ENCODE measurements around the gene MGARP. TPM values are rescaled to one million over a fixed set of nuclear protein-coding genes. Genes with fewer than 3 reads are reported as not detected.

The MGARP gene
- total RNA-seq, 1 donor from 2014 or later = 0.45 TPM

- TF ChIP-seq EZH2 (IDR thresholded peaks at IDR 0.05; ENCODE audit: insufficient read depth, low read length) (no peak), CTCF (IDR thresholded peaks at IDR 0.05; ENCODE audit: insufficient read depth, low read depth, low read length) (no peak)
- Histone ChIP-seq H3K9ac (ENCODE audit: low read length) (no peak overlapping the region), H3K4me2 (ENCODE audit: low read length) (no peak overlapping the region), H3K36me3 (ENCODE audit: insufficient read depth, low read length) (no peaks in the 10 kb centered on the region), H4K20me1 (ENCODE audit: insufficient read depth, low read length) (peaks cover 86% of the 10 kb centered on the region), H3K4me3 (ENCODE audit: insufficient read depth, low read depth, low read length) (no peak overlapping the region), H3K79me2 (ENCODE audit: insufficient read depth, low read length) (peaks cover 100% of the 10 kb centered on the region), H3K4me1 (ENCODE audit: insufficient read depth, low read length) (no peaks in the 10 kb centered on the region), H3K27ac (ENCODE audit: low read depth, low read length) (no peak overlapping the region), H3K9me3 (ENCODE audit: insufficient read depth, low read depth, low read length) (no peaks in the 10 kb centered on the region), H3K27me3 (ENCODE audit: insufficient read depth, low read length) (no peaks in the 10 kb centered on the region), H2AFZ (ENCODE audit: low read depth, low read length) (no peak overlapping the region)
- Mint-ChIP-seq H3K36me3 (ENCODE audit: low read depth, unreplicated experiment) (peaks cover 2% of the 10 kb centered on the region), H3K9me3 (ENCODE audit: unreplicated experiment) (no peaks in the 10 kb centered on the region), H3K27me3 (ENCODE audit: low read depth, unreplicated experiment) (no peaks in the 10 kb centered on the region), H3K4me3 (ENCODE audit: unreplicated experiment) (no peak overlapping the region), H3K4me1 (ENCODE audit: low read depth, unreplicated experiment) (peaks cover 14% of the 10 kb centered on the region), H3K27ac (ENCODE audit: unreplicated experiment) (no peak overlapping the region)
- DNase-seq (ENCODE audit: low read depth) = no peak
- FAIRE-seq = no peak
These were observed 37.6 kb upstream of the MGARP start for GRCh38 chr4:139317635-139318034.

- Mint-ChIP-seq H3K36me3 (ENCODE audit: low read depth, unreplicated experiment) (peaks cover 2% of the 10 kb centered on the region), H3K4me1 (ENCODE audit: low read depth, unreplicated experiment) (peaks cover 18% of the 10 kb centered on the region), H3K27ac (ENCODE audit: unreplicated experiment) (no peak overlapping the region), H3K4me3 (ENCODE audit: unreplicated experiment) (peak overlapping the region; percentile 1), H3K9me3 (ENCODE audit: unreplicated experiment) (no peaks in the 10 kb centered on the region), H3K27me3 (ENCODE audit: low read depth, unreplicated experiment) (no peaks in the 10 kb centered on the region)
- Histone ChIP-seq H2AFZ (ENCODE audit: low read depth, low read length) (no peak overlapping the region), H3K79me2 (ENCODE audit: insufficient read depth, low read length) (peaks cover 100% of the 10 kb centered on the region), H3K9ac (ENCODE audit: low read length) (no peak overlapping the region), H3K4me3 (ENCODE audit: insufficient read depth, low read depth, low read length) (no peak overlapping the region), H3K4me1 (ENCODE audit: insufficient read depth, low read length) (no peaks in the 10 kb centered on the region), H3K4me2 (ENCODE audit: low read length) (no peak overlapping the region), H3K27me3 (ENCODE audit: insufficient read depth, low read length) (no peaks in the 10 kb centered on the region), H3K36me3 (ENCODE audit: insufficient read depth, low read length) (no peaks in the 10 kb centered on the region), H3K9me3 (ENCODE audit: insufficient read depth, low read depth, low read length) (no peaks in the 10 kb centered on the region), H4K20me1 (ENCODE audit: insufficient read depth, low read length) (peaks cover 86% of the 10 kb centered on the region), H3K27ac (ENCODE audit: low read depth, low read length) (no peak overlapping the region)
- no peak for FAIRE-seq
- DNase-seq (ENCODE audit: low read depth) = no peak
- TF ChIP-seq CTCF (IDR thresholded peaks at IDR 0.05; ENCODE audit: insufficient read depth, low read depth, low read length) (no peak), EZH2 (IDR thresholded peaks at IDR 0.05; ENCODE audit: insufficient read depth, low read length) (no peak)
These were observed 36.7 kb upstream of the MGARP start for GRCh38 chr4:139316733-139317132.

DNA sequence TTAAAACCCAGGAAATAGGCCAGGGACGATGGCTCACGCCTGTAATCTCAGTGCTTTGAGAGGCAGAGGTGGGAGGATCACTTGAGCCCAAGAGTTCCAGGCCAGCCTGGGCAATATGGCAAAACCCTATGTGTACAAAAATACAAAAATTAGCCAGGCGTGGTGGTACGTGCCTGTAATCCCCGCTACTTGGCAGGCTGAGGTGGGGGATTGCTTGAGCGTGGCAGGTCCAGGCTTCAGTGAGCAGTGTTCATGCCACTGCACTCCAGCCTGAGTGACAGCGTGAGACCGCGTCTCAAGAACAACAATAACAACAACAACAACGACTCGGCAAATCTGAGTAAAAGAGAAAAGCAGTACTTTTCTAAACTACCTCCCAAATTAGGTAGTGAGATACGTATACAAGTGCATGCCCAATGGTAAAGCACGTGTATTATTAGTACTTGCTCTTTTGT is 35.2 kb upstream of the MGARP start:
- Histone ChIP-seq H3K27me3 (ENCODE audit: insufficient read depth, low read length) (no peaks in the 10 kb centered on the region), H3K4me3 (ENCODE audit: insufficient read depth, low read depth, low read length) (no peak overlapping the region), H3K9ac (ENCODE audit: low read length) (no peak overlapping the region), H3K27ac (ENCODE audit: low read depth, low read length) (no peak overlapping the region), H3K79me2 (ENCODE audit: insufficient read depth, low read length) (peaks cover 100% of the 10 kb centered on the region), H3K36me3 (ENCODE audit: insufficient read depth, low read length) (no peaks in the 10 kb centered on the region), H3K4me1 (ENCODE audit: insufficient read depth, low read length) (no peaks in the 10 kb centered on the region), H4K20me1 (ENCODE audit: insufficient read depth, low read length) (peaks cover 85% of the 10 kb centered on the region), H3K4me2 (ENCODE audit: low read length) (no peak overlapping the region), H2AFZ (ENCODE audit: low read depth, low read length) (no peak overlapping the region), H3K9me3 (ENCODE audit: insufficient read depth, low read depth, low read length) (no peaks in the 10 kb centered on the region)
- no peaks in the 10 kb centered on the region for H3K9me3 Mint-ChIP-seq (ENCODE audit: unreplicated experiment)
- peaks cover 2% of the 10 kb centered on the region for H3K36me3 Mint-ChIP-seq (ENCODE audit: low read depth, unreplicated experiment)
- no peaks in the 10 kb centered on the region for H3K27me3 Mint-ChIP-seq (ENCODE audit: low read depth, unreplicated experiment)
- H3K4me1 Mint-ChIP-seq (ENCODE audit: low read depth, unreplicated experiment) = peaks cover 18% of the 10 kb centered on the region
- H3K4me3 Mint-ChIP-seq (ENCODE audit: unreplicated experiment) = no peak overlapping the region
- FAIRE-seq = peak; percentile 43
- TF ChIP-seq EZH2 (IDR thresholded peaks at IDR 0.05; ENCODE audit: insufficient read depth, low read length) (no peak), CTCF (IDR thresholded peaks at IDR 0.05; ENCODE audit: insufficient read depth, low read depth, low read length) (no peak)
- no peak for DNase-seq (ENCODE audit: low read depth)
- H3K27ac Mint-ChIP-seq (ENCODE audit: unreplicated experiment) = peak overlapping the region; percentile 26
